Peyer's patch (tissue), 4 donors: Measurements from ENCODE around the gene DCT. TPM values are rescaled to one million over a fixed set of nuclear protein-coding genes. Genes with fewer than 3 reads are reported as not detected.

Experiments
- DNase-seq, 3 donors: peaks; one replicate each; pipeline ENCODE4 v3.0.0-alpha.2; 2017 to 2019
- H3K27ac ChIP-seq, 4 donors: fragments of 200-600 bp; sonication (generic); one replicate each; pipeline ENCODE4 v1.5.1; 2016 to 2019
- H3K27me3 ChIP-seq, 2 donors: fragments of 200-600 bp; sonication (generic); one replicate each; pipeline ENCODE4 v1.5.1; 2019
- H3K36me3 ChIP-seq, 3 donors: fragments of 200-600 bp; sonication (generic); one replicate each; pipeline ENCODE4 v1.5.1; 2016 to 2019
- H3K4me1 ChIP-seq, 4 donors: fragments of 200-600 bp; sonication (generic); one replicate each; pipeline ENCODE4 v1.5.1; 2016 to 2019
- H3K4me3 ChIP-seq, 4 donors: fragments of 200-600 bp; sonication (generic); 1 replicate in 3 of 4; 2 replicates in 1 of 4; pipeline ENCODE4 v1.5.1; 2016 to 2019; ENCODE audit warnings: mild to moderate bottlenecking in 1 of 4
- H3K9me3 ChIP-seq, 4 donors: fragments of 200-600 bp; sonication (generic); one replicate each; pipeline ENCODE4 v1.5.1; 2016 to 2019; ENCODE audit warnings: mild to moderate bottlenecking in 1 of 4
- CTCF ChIP-seq, 6 experiments: fragments of 450-650 bp in 4 of 6; fragments of 200-600 bp in 2 of 6; sonication (generic) in 1 of 6; IDR thresholded peaks; one replicate each; pipeline ENCODE4 v1.5.1; 2017 to 2019; ENCODE audit warnings: antibody characterized with exemption in 6 of 6, mild to moderate bottlenecking in 3 of 6, moderate library complexity in 1 of 6
- POLR2A ChIP-seq, 2 donors: fragments of 450-650 bp; IDR thresholded peaks; one replicate each; pipeline ENCODE4 v1.5.1; 2017; ENCODE audit warnings: antibody characterized with exemption in 2 of 2, mild to moderate bottlenecking in 2 of 2, moderate library complexity in 2 of 2
- total RNA-seq, 4 donors: library from RNA; depleted of rRNA; stranded (reverse); fragments of >200 nt; gene quantifications; one replicate each; pipeline ENCODE4 v1.1.0, GENCODE V29; 2016

Gene DCT
- total RNA-seq, 4 donors from 2014 or later: not detected

GRCh38 chr13:94399812-94400211, 79.7 kb downstream of the DCT start:
- no peaks in the 10 kb centered on the region for H3K4me1 ChIP-seq
- no peaks in the 10 kb centered on the region for H3K36me3 ChIP-seq
- TF ChIP-seq CTCF (IDR thresholded peaks at IDR 0.05) (no peak), POLR2A (IDR thresholded peaks at IDR 0.05) (no peak)
- no peak overlapping the region for H3K4me3 ChIP-seq
- H3K27ac ChIP-seq: no peak overlapping the region
- no peaks in the 10 kb centered on the region for H3K9me3 ChIP-seq
- H3K27me3 ChIP-seq: no peaks in the 10 kb centered on the region
- DNase-seq: no peak

GRCh38 chr13:94395860-94396259, 83.6 kb downstream of the DCT start:
- H3K9me3 ChIP-seq: no peaks in the 10 kb centered on the region
- H3K4me1 ChIP-seq: no peaks in the 10 kb centered on the region
- no peaks in the 10 kb centered on the region for H3K27me3 ChIP-seq
- no peak overlapping the region for H3K4me3 ChIP-seq
- no peaks in the 10 kb centered on the region for H3K36me3 ChIP-seq
- H3K27ac ChIP-seq: no peak overlapping the region
- TF ChIP-seq POLR2A (IDR thresholded peaks at IDR 0.05): no peak
- no peak for TF ChIP-seq CTCF (IDR thresholded peaks at IDR 0.05)
- no peak for DNase-seq

- Histone ChIP-seq H3K27ac (no peak overlapping the region), H3K4me1 (no peaks in the 10 kb centered on the region), H3K27me3 (no peaks in the 10 kb centered on the region), H3K9me3 (no peaks in the 10 kb centered on the region), H3K4me3 (no peak overlapping the region), H3K36me3 (no peaks in the 10 kb centered on the region)
- TF ChIP-seq POLR2A (IDR thresholded peaks at IDR 0.05) (no peak), CTCF (IDR thresholded peaks at IDR 0.05) (no peak)
- no peak for DNase-seq
Measured at GRCh38 chr13:94394723-94395122, 84.8 kb downstream of the DCT start.

- H3K27ac ChIP-seq: no peak overlapping the region
- TF ChIP-seq CTCF (IDR thresholded peaks at IDR 0.05) (no peak), POLR2A (IDR thresholded peaks at IDR 0.05) (no peak)
Measured at GRCh38 chr13:94390881-94391280, 88.6 kb downstream of the DCT start.

GRCh38 chr13:94389604-94390351, 89.7 kb downstream of the DCT start:
- Histone ChIP-seq H3K27ac (no peak overlapping the region), H3K9me3 (no peaks in the 10 kb centered on the region), H3K36me3 (no peaks in the 10 kb centered on the region), H3K4me3 (no peak overlapping the region), H3K27me3 (no peaks in the 10 kb centered on the region), H3K4me1 (no peaks in the 10 kb centered on the region)
- DNase-seq: no peak
- no peak for TF ChIP-seq CTCF (IDR thresholded peaks at IDR 0.05)
- TF ChIP-seq POLR2A (IDR thresholded peaks at IDR 0.05): no peak

More at GRCh38 chr13:94390881-94391280, 88.6 kb downstream of the DCT start:
- Histone ChIP-seq H3K9me3 (no peaks in the 10 kb centered on the region), H3K4me3 (no peak overlapping the region), H3K27me3 (no peaks in the 10 kb centered on the region), H3K4me1 (no peaks in the 10 kb centered on the region), H3K36me3 (no peaks in the 10 kb centered on the region)
- no peak for DNase-seq
